Neural crest cell (in vitro differentiated cells): ENCODE measurements around the gene MICB. TPM values are rescaled to one million over a fixed set of nuclear protein-coding genes. Genes with fewer than 3 reads are reported as not detected.
A peak's percentile ranks its signal among the peaks of the same experiment; 100 is the strongest.

ENCODE experiments used
- DNase-seq: peaks from one replicate; pipeline ENCODE4 v3.0.0; 2021; ENCODE audit warnings: low read depth, mixed read lengths, low spot score
- H3K27ac Mint-ChIP-seq: one replicate; pipeline ENCODE4 v1.8.0; 2021; ENCODE audit warnings: mild to moderate bottlenecking, mixed read lengths; ENCODE audit not compliant: unreplicated experiment
- H3K27me3 Mint-ChIP-seq: 2 replicates; pipeline ENCODE4 v1.8.0; 2021; ENCODE audit warnings: low read depth, mild to moderate bottlenecking, mixed read lengths
- H3K36me3 Mint-ChIP-seq: 2 replicates; pipeline ENCODE4 v1.8.0; 2021; ENCODE audit warnings: low read depth, mild to moderate bottlenecking, mixed read lengths
- H3K4me1 Mint-ChIP-seq: 2 replicates; pipeline ENCODE4 v1.8.0; 2021; ENCODE audit warnings: mixed read lengths
- H3K4me3 Mint-ChIP-seq: one replicate; pipeline ENCODE4 v1.8.0; 2021; ENCODE audit warnings: mild to moderate bottlenecking, mixed read lengths
- H3K9me3 Mint-ChIP-seq: 2 replicates; pipeline ENCODE4 v1.8.0; 2021; ENCODE audit warnings: mixed read lengths
- total RNA-seq: library from RNA; stranded (reverse); gene quantifications from 2 replicates; pipeline ENCODE4 v1.2.1, GENCODE V29; 2021
- TF ChIP-seq, protein P1 (sequence below): fragments of 200-600 bp; sonication (generic); conservative IDR thresholded peaks from 2 replicates; pipeline ENCODE4 v1.5.0; 2021; ENCODE audit warnings: antibody characterized with exemption, mild to moderate bottlenecking

The MICB gene
- total RNA-seq, 1 donor from 2014 or later: 0.61 TPM

DNA sequence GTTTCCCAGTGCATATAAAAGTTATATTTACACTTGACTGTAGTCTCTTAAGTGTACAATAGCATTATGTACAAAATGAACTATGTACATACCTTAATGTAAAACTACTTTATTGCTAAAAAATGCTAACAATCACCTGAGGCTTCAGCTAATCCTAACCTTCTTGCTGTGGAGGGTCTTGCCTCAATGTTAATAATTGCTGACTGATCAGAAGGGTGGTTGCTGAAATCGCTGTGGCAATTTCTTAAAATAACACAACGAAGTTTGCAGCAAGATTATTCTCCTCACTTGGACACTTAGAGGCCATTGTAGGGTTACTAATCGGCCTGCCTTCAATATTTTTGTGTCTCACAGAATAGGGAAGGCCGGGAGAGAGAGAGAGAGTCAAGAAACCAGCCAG is 24.7 kb upstream of the MICB start:
- DNase-seq: no peak
- Mint-ChIP-seq H3K27me3 (peaks cover 30% of the 10 kb centered on the region), H3K36me3 (no peaks in the 10 kb centered on the region), H3K9me3 (no peaks in the 10 kb centered on the region), H3K4me1 (no peaks in the 10 kb centered on the region), H3K4me3 (no peak overlapping the region), H3K27ac (no peak overlapping the region)
- TF ChIP-seq, protein P1, sequence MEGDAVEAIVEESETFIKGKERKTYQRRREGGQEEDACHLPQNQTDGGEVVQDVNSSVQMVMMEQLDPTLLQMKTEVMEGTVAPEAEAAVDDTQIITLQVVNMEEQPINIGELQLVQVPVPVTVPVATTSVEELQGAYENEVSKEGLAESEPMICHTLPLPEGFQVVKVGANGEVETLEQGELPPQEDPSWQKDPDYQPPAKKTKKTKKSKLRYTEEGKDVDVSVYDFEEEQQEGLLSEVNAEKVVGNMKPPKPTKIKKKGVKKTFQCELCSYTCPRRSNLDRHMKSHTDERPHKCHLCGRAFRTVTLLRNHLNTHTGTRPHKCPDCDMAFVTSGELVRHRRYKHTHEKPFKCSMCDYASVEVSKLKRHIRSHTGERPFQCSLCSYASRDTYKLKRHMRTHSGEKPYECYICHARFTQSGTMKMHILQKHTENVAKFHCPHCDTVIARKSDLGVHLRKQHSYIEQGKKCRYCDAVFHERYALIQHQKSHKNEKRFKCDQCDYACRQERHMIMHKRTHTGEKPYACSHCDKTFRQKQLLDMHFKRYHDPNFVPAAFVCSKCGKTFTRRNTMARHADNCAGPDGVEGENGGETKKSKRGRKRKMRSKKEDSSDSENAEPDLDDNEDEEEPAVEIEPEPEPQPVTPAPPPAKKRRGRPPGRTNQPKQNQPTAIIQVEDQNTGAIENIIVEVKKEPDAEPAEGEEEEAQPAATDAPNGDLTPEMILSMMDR: no peak

DNA sequence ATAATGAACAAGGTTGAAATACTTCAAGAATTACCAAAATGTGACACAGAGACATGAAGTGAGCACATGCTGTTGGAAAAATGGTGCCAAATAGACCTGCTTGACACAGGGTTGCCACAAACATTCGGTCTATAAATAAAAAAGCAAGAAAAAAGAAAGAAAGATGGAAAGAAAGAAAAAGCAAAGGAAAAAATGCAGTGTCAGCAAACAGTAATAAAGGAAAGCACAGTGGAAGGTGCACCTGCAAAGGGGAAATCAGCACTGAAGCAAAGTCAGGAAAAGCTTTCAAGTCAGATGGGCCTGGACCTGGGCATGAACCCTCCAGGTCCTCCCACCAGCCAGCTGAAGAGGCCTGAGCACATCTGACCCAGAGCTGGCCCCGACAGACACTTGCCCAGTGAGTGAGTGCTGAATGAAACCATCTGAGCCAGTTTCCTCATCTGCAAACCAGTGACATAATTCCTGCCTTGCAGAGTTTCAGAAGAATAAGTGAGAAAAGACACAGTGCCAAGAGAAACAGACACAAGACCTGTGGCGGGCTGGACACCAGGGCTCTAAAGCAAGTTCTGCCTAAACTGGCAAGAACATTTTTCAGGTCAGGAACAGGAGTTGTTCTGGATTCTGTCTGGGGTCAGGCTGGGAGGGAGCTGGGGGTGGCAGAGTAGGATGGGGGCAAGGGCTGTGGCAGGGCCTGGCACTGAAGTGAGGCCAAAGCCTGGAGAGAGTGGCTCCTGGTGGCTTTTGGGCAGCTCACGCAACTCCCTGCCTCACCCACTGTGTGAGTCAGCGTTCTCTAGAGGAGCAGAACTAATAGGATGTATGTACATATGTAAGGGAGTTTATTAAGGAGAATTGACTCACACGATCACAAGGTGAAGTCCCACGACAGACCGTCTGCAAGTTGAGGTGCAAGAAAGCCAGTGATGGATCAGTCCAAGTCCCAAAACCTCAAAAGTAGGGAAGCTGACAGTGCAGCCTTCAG is 23.9 kb upstream of the MICB start:
- TF ChIP-seq, protein P1: no peak
- Mint-ChIP-seq H3K4me3 (no peak overlapping the region), H3K36me3 (no peaks in the 10 kb centered on the region), H3K27ac (no peak overlapping the region), H3K4me1 (no peaks in the 10 kb centered on the region), H3K9me3 (no peaks in the 10 kb centered on the region), H3K27me3 (peaks cover 34% of the 10 kb centered on the region)
- no peak for DNase-seq

DNA sequence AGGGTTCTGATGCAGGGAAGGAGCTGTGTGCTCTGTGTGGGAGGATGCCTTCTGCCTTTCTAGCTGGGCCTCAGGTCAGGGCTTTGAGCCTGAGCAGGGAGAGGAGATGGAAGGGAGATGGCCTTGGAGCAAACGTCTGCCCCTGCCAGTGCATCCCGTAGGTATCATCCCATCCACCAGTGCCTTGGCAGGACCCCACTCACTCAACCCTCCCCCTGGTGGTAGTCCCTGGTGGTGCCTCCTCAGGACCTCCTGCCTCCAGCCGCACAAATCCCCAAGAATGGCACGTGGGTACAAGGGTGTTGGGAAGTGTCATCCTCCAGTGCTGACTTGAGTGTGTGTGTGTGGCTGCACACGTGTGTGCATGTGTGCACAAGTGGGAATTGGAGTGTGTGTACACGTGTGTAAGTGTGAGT is 23.1 kb upstream of the MICB start:
- H3K4me1 Mint-ChIP-seq: no peaks in the 10 kb centered on the region

DNA sequence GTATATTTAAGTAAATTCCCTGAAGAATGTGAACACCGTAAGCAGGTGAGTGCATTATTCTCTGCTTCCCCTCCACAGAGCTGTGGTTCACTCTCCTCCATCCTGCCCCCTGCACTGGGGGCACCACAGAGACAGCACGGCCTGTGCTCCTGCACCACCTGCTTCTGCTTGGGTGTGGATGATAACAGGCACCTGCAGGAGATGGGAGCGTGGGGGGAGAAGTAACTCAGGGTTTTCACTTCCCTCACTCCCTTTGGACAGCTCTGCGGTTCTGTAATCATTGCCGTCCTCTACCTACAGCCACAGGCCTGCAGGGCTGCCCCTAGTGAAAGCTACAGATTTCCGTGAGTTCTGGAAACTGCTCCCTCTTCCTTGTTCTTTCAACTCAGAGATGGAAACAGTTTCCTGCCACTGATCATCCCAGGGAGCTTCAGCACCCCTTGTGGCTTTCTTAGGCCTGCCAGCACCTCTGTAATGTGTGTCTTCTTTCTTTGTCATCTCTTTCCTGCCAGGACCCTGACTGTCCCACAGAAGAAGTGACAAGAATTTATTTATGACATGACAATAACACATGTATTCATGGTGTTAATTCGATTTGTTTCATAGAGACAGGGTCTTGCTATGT is 21.3 kb upstream of the MICB start:
- Mint-ChIP-seq H3K36me3 (no peaks in the 10 kb centered on the region), H3K4me3 (no peak overlapping the region), H3K27me3 (peaks cover 44% of the 10 kb centered on the region), H3K4me1 (no peaks in the 10 kb centered on the region), H3K27ac (no peak overlapping the region), H3K9me3 (no peaks in the 10 kb centered on the region)
- no peak for DNase-seq
- TF ChIP-seq, protein P1: no peak

More for the DNA sequence above, 23.1 kb upstream of the MICB start:
- Mint-ChIP-seq H3K36me3 (no peaks in the 10 kb centered on the region), H3K4me3 (no peak overlapping the region), H3K27ac (no peak overlapping the region), H3K27me3 (peaks cover 37% of the 10 kb centered on the region), H3K9me3 (no peaks in the 10 kb centered on the region)
- TF ChIP-seq, protein P1: peak; percentile 37
- no peak for DNase-seq

DNA sequence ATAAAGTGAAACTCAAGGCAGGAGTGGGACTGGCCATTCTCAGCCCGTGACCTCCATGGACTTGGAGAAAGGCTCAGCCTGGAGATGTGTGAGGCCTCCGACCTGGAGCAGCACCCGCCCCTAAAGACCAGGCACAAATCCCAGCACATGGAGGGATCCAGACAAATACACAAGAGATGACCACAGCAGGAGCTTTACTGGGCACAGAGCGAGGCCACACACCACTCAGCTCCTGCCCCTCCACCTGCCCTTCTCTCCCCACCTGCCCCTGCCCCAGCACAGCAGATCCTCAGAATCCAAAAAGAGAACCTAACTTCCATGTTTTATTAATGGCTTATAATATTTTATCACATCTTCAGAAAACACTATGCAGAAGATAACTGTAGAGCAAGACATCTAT is 20.4 kb upstream of the MICB start:
- Mint-ChIP-seq H3K27me3 (peaks cover 47% of the 10 kb centered on the region), H3K36me3 (no peaks in the 10 kb centered on the region), H3K9me3 (no peaks in the 10 kb centered on the region), H3K4me1 (no peaks in the 10 kb centered on the region), H3K4me3 (no peak overlapping the region), H3K27ac (no peak overlapping the region)
- no peak for DNase-seq
- TF ChIP-seq, protein P1: no peak
